OCI-LY1 (cell line): ENCODE results near the gene ME3.

ENCODE experiments used
- CTCF ChIP-seq: fragments of 200-600 bp; sonication (generic), shearing (Covaris generic); IDR thresholded peaks from 2 replicates; pipeline ENCODE4 v1.5.1; 2017; ENCODE audit warnings: mild to moderate bottlenecking, antibody characterized with exemption, low read length, moderate library complexity, mixed read lengths
- EZH2 ChIP-seq: fragments of 200-600 bp; sonication (generic), shearing (Covaris generic); IDR thresholded peaks from 2 replicates; pipeline ENCODE4 v1.8.0; 2017; ENCODE audit warnings: borderline replicate concordance, mixed run types, mild to moderate bottlenecking, antibody characterized with exemption, low read length, moderate library complexity, mixed read lengths

- TF ChIP-seq EZH2 (no peak), CTCF (no peak)
Measured at GRCh38 chr11:86660736-86661135, 11.7 kb downstream of the ME3 start.
